Measurements from ENCODE around the gene EIF2D. TPM values are rescaled to one million over a fixed set of nuclear protein-coding genes. Genes with fewer than 3 reads are reported as not detected.
"Not testable (repeated sequence)": the region's sequence is repeated elsewhere in the genome, so short reads cannot be mapped to it uniquely, and the experiment has no call there.

The EIF2D gene
- total RNA-seq, 2 donors from 2014 or later: 25.9 to 55.4 TPM

DNA sequence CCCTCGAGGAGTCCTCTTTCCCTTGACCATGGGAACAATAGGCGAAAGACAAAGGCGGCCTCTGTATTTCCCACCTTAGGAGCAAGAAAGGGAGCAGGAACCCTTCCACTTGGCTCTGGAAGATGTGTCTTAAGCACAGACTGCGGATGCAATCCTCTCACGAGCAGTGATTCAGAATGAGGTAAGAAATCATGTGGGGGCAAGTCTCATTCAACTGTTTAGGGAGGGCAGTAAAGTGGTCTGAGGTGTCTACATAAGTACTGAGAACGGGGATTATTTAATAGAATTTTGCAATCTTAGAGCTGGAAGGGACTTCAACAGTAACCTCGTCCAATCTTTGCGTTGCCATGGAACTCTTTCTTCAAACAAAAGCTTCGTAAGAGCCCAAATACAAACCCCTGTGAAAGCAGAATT is 21.4 kb upstream of the EIF2D start:
- TF ChIP-seq, protein P1, sequence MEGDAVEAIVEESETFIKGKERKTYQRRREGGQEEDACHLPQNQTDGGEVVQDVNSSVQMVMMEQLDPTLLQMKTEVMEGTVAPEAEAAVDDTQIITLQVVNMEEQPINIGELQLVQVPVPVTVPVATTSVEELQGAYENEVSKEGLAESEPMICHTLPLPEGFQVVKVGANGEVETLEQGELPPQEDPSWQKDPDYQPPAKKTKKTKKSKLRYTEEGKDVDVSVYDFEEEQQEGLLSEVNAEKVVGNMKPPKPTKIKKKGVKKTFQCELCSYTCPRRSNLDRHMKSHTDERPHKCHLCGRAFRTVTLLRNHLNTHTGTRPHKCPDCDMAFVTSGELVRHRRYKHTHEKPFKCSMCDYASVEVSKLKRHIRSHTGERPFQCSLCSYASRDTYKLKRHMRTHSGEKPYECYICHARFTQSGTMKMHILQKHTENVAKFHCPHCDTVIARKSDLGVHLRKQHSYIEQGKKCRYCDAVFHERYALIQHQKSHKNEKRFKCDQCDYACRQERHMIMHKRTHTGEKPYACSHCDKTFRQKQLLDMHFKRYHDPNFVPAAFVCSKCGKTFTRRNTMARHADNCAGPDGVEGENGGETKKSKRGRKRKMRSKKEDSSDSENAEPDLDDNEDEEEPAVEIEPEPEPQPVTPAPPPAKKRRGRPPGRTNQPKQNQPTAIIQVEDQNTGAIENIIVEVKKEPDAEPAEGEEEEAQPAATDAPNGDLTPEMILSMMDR (IDR thresholded peaks at IDR 0.05): no peak
- TF ChIP-seq POLR2A (IDR thresholded peaks at IDR 0.05): no peak
- no peak overlapping the region for H3K27ac ChIP-seq
- H3K27me3 ChIP-seq: no peaks in the 10 kb centered on the region
- intact Hi-C loops (cut with DNase I): loop anchor here (5.0 kb wide), 1 partner anchor 34 kb away; no protein-coding TSS in a partner anchor
- peaks cover 27% of the 10 kb centered on the region for H3K4me1 ChIP-seq
- 38 to 45% methylated on average over 9 of the region's 9 CpGs for WGBS, 2 donors
- no peaks in the 10 kb centered on the region for H3K36me3 ChIP-seq (replicated peaks in 1 of 2; ENCODE audit: insufficient read depth in 1 of 2, low read depth in 2 of 2)
- DNase-seq (peak in 1 of 4 donors; percentile 31), ATAC-seq (no peak)
- no peak overlapping the region for H3K4me3 ChIP-seq
- no peaks in the 10 kb centered on the region for H3K9me3 ChIP-seq

DNA sequence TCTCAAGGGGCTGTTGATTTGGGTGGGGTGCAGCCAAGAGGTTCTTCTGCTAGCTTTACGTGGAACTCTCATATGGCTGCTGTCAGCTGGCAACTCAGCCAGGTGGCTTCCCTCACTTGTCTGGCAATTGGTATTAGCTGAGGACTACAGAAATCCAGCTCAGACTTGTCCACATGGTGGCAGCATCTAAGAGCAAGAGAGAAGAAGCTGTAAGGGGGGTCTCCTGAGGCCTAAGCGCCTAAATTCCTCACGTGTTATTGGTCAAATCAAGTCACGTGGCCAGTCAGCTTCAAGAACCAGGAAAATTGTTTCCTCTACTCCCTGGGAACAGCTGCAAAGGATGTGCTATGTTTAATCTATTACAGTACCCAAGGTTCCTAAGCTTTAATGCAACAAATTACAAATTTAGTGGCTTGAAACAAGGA is 18.8 kb upstream of the EIF2D start:
- no peak for TF ChIP-seq POLR2A (IDR thresholded peaks at IDR 0.05)
- TF ChIP-seq, protein P1 (IDR thresholded peaks at IDR 0.05): peak; percentile 31 to 64 (median 45)
- Histone ChIP-seq H3K4me1 (peaks cover 17% of the 10 kb centered on the region), H3K4me3 (no peak overlapping the region), H3K36me3 (replicated peaks in 1 of 2; ENCODE audit: insufficient read depth in 1 of 2, low read depth in 2 of 2) (no peaks in the 10 kb centered on the region), H3K27me3 (no peaks in the 10 kb centered on the region), H3K9me3 (no peaks in the 10 kb centered on the region), H3K27ac (peak overlapping the region in 1 of 4 donors; percentile 29)
- 30 to 48% methylated on average over 4 of the region's 4 CpGs for WGBS, 2 donors
- DNase-seq (peak; percentile 58 to 81 (median 72)), ATAC-seq (peak; percentile 26)
- intact Hi-C loops (cut with DNase I): loop anchor here (5.0 kb wide), 1 partner anchor 36 kb away; no protein-coding TSS in a partner anchor

DNA sequence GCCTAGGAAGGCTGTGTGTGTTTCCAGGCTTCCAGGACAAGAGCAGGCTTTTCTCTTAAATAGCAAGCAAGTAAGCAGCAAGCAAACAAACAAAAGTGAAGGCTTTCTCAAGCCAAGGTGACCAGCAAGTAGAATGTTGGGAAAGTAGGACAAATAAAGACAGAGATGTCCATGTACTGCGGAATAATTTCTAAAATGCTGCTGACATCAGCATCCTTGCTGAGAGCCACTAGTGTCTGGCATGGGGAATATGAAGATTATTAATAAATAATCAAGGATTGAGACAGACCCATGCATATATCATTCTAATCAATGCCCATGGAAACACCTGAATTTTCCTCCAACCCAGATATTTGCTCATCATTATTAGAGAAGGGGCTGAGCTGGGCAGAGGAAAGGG is 16.7 kb upstream of the EIF2D start:
- no peak overlapping the region for H3K4me3 ChIP-seq
- no peaks in the 10 kb centered on the region for H3K36me3 ChIP-seq (replicated peaks in 1 of 2; ENCODE audit: insufficient read depth in 1 of 2, low read depth in 2 of 2)
- peaks cover 6% of the 10 kb centered on the region for H3K4me1 ChIP-seq
- TF ChIP-seq POLR2A (IDR thresholded peaks at IDR 0.05): no peak
- TF ChIP-seq, protein P1 (IDR thresholded peaks at IDR 0.05): no peak
- DNase-seq (no peak), ATAC-seq (no peak)
- H3K27ac ChIP-seq: no peak overlapping the region
- H3K27me3 ChIP-seq: no peaks in the 10 kb centered on the region
- 0 to 48% methylated on average over 1 of the region's 1 CpG for WGBS, 2 donors
- H3K9me3 ChIP-seq: no peaks in the 10 kb centered on the region
- intact Hi-C loops (cut with DNase I): no loop called here

DNA sequence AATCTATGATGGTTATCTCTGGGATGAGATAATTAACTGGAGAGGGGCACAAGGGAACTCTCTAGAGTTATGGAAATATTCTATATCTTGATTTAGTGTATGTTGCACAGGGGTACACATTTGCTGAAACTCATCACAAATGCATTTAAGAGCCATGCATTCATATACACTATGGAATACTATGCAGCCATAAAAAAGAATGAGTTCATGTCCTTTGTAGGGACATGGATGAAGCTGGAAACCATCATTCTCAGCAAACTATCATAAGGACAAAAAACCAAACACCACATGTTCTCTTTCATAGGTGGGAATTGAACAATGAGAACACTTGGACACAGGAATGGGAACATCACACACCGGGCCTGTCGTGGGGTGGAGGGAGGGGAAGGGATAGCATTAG is 14.1 kb upstream of the EIF2D start:
- intact Hi-C loops (cut with DNase I); H3K9me3 ChIP-seq; H3K4me3 ChIP-seq; H3K27ac ChIP-seq; H3K4me1 ChIP-seq; H3K36me3 ChIP-seq (replicated peaks in 1 of 2; ENCODE audit: insufficient read depth in 1 of 2, low read depth in 2 of 2); DNase-seq; H3K27me3 ChIP-seq; ATAC-seq: not testable (repeated sequence)
- 87 to 100% methylated on average over 2 of the region's 2 CpGs for WGBS, 2 donors

DNA sequence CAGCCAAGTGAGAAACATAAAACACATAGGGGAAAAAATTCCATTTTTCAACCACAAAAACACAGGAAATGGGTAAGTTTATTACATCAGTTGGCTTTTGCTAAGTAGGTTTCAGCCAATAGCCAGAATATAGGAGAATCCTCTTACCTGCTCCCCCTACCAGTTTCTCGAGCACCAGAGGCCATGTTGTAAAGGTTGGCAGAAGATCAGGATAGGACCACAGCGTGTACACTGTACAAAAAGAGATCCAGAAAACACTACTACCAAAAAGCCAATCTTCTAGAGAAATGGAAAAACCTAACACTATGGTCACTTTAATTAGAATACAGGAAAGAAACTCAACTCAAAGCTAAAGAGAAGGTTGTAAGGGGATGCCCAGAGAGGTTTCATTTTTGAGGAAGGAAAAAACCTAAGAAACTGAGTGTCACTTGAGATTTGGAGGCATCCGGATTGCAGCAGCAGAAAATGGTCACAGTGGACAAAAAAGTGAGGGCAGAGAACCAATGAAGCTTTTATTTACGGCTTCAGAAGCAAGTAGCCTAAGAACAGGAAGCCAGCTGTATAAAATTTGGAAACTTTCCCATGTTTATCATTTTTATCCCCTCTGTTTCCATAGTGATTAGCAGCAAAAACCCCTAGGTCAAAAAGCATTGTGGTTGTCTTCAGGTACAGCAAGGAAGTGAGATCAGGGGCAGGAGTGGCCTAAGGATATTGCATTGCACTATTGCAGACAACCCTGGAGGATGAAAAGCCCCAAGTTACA is 2.9 kb downstream of the EIF2D start:
- Histone ChIP-seq H3K9me3 (no peaks in the 10 kb centered on the region), H3K36me3 (replicated peaks in 1 of 2; ENCODE audit: insufficient read depth in 1 of 2, low read depth in 2 of 2) (peaks cover 0 to 5% of the 10 kb centered on the region in 2 donors), H3K27ac (no peak overlapping the region), H3K4me3 (no peak overlapping the region), H3K4me1 (peaks cover 12% of the 10 kb centered on the region), H3K27me3 (no peaks in the 10 kb centered on the region)
- WGBS, 2 donors: 55 to 69% methylated on average over 4 of the region's 4 CpGs
- DNase-seq (no peak), ATAC-seq (no peak)
- intact Hi-C loops (cut with DNase I): no loop called here
- TF ChIP-seq, protein P1 (IDR thresholded peaks at IDR 0.05): no peak
- no peak for TF ChIP-seq POLR2A (IDR thresholded peaks at IDR 0.05)

Data from body of pancreas (tissue), 4 donors.